ENCODE data around the gene LRP1B. TPM values are rescaled to one million over a fixed set of nuclear protein-coding genes. Genes with fewer than 3 reads are reported as not detected.

The LRP1B gene
- total RNA-seq, 2 donors from 2014 or later, result 0.91 to 1.2 TPM

DNA sequence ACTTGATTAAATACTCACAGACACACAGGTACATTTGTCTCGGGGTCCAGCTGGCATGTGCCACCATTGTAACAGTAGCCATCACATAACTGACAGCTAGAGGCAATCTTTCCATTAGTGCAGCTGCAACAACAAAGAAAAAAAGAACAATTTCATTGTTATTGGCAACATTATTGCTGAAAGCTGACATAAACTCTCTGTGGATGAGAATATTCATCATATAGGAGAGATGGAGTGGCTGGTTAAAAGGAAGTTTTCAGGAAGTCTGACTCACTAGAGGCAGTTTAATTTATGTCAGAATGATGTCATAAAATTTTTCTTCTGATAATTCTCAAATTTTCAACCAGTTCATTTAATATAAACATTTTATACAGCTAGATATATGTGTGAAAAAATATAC is 1860.6 kb downstream of the LRP1B start:
- H3K4me3 ChIP-seq, result no peak overlapping the region
- intact Hi-C loops (cut with DNase I), result no loop called here
- 47% methylated on average over 1 of the region's 1 CpG for WGBS
- TF ChIP-seq POLR2A (IDR thresholded peaks at IDR 0.05) (no peak), CTCF (IDR thresholded peaks at IDR 0.05) (no peak), POLR2AphosphoS5 (IDR thresholded peaks at IDR 0.05) (no peak)
- H3K4me1 ChIP-seq (replicated peaks), result no peaks in the 10 kb centered on the region
- no peaks in the 10 kb centered on the region for H3K27me3 ChIP-seq (replicated peaks; ENCODE audit: insufficient read depth)
- no peaks in the 10 kb centered on the region for H3K9me3 ChIP-seq
- DNase-seq (ENCODE audit: low spot score), result no peak
- no peaks in the 10 kb centered on the region for H3K36me3 ChIP-seq
- H3K27ac ChIP-seq, result no peak overlapping the region

GRCh38 chr2:140269000-140269399 is 1861.8 kb downstream of the LRP1B start:
- no peaks in the 10 kb centered on the region for H3K9me3 ChIP-seq
- intact Hi-C loops (cut with DNase I), result no loop called here
- H3K4me3 ChIP-seq, result no peak overlapping the region
- DNase-seq (ENCODE audit: low spot score), result no peak
- H3K27me3 ChIP-seq (replicated peaks; ENCODE audit: insufficient read depth), result no peaks in the 10 kb centered on the region
- no peak overlapping the region for H3K27ac ChIP-seq
- no peaks in the 10 kb centered on the region for H3K4me1 ChIP-seq (replicated peaks)
- TF ChIP-seq CTCF (IDR thresholded peaks at IDR 0.05), result no peak
- no peak for TF ChIP-seq POLR2AphosphoS5 (IDR thresholded peaks at IDR 0.05)
- TF ChIP-seq POLR2A (IDR thresholded peaks at IDR 0.05), result no peak
- no peaks in the 10 kb centered on the region for H3K36me3 ChIP-seq
- WGBS, result 79% methylated on average over 7 of the region's 7 CpGs

DNA sequence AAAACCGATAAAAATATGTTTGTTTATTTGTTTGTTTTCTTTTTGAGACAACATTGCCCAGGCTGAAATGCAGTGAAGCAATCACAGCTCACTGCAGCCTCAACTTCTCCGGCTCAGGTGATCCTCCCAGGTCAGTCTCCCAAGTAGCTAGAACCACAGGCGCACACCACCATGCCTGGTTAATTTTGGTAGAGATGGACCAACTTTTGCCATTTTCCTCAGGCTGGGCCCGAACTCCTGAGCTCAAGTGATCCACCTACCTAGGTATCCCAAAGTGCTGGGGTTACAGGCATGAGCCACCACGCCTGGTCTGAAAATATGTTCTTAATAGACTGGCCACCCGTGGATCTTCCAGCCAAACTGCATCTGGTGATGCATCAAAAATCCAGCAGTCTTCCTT is 1867.9 kb downstream of the LRP1B start:
- WGBS, result 92% methylated on average over 6 of the region's 6 CpGs
- TF ChIP-seq POLR2AphosphoS5 (IDR thresholded peaks at IDR 0.05) (no peak), POLR2A (IDR thresholded peaks at IDR 0.05) (no peak), CTCF (IDR thresholded peaks at IDR 0.05) (no peak)

GRCh38 chr2:140257692-140258300 is 1873.0 kb downstream of the LRP1B start:
- Histone ChIP-seq H3K36me3 (no peaks in the 10 kb centered on the region), H3K4me3 (no peak overlapping the region), H3K9me3 (no peaks in the 10 kb centered on the region), H3K27me3 (replicated peaks; ENCODE audit: insufficient read depth) (no peaks in the 10 kb centered on the region), H3K27ac (no peak overlapping the region), H3K4me1 (replicated peaks) (no peaks in the 10 kb centered on the region)
- intact Hi-C loops (cut with DNase I), result no loop called here
- no peak for DNase-seq (ENCODE audit: low spot score)
- WGBS, result 70% methylated on average over 2 of the region's 2 CpGs
- TF ChIP-seq CTCF (IDR thresholded peaks at IDR 0.05) (no peak), POLR2A (IDR thresholded peaks at IDR 0.05) (no peak), POLR2AphosphoS5 (IDR thresholded peaks at IDR 0.05) (no peak)

More for the DNA sequence above, 1867.9 kb downstream of the LRP1B start:
- H3K36me3 ChIP-seq, result no peaks in the 10 kb centered on the region
- intact Hi-C loops (cut with DNase I), result no loop called here
- no peak overlapping the region for H3K4me3 ChIP-seq
- no peaks in the 10 kb centered on the region for H3K27me3 ChIP-seq (replicated peaks; ENCODE audit: insufficient read depth)
- DNase-seq (ENCODE audit: low spot score), result no peak
- no peaks in the 10 kb centered on the region for H3K4me1 ChIP-seq (replicated peaks)
- H3K9me3 ChIP-seq, result no peaks in the 10 kb centered on the region
- no peak overlapping the region for H3K27ac ChIP-seq

DNA sequence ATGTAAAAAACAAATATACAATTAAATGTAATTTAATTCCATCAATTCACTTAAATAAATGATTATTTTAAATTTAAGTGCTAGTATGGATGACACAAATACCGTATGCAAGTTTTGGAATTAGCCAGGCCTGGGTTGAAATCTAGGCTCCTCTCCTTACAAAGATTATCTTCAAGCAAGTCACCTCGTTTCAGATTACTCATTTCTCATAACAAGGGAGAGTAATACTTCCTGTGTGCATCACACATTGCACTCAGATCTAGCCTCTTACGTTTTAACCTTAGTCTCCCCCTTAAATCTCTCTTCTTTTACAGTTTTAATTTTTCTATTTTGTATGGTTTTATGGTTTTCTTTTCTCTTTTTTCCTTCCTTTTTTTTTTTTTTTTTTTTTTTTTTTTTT is 1874.7 kb downstream of the LRP1B start:
- intact Hi-C loops (cut with DNase I), result no loop called here
- 45% methylated on average over 3 of the region's 3 CpGs for WGBS
- no peak for TF ChIP-seq POLR2AphosphoS5 (IDR thresholded peaks at IDR 0.05)
- no peak for TF ChIP-seq CTCF (IDR thresholded peaks at IDR 0.05)
- no peak for TF ChIP-seq POLR2A (IDR thresholded peaks at IDR 0.05)
- Histone ChIP-seq H3K4me3 (no peak overlapping the region), H3K27ac (no peak overlapping the region), H3K27me3 (replicated peaks; ENCODE audit: insufficient read depth) (no peaks in the 10 kb centered on the region), H3K36me3 (no peaks in the 10 kb centered on the region), H3K4me1 (replicated peaks) (no peaks in the 10 kb centered on the region), H3K9me3 (no peaks in the 10 kb centered on the region)
- no peak for DNase-seq (ENCODE audit: low spot score)
